Central memory CD8-positive, alpha-beta T cell (primary cell): ENCODE measurements around the gene KDM3A.

Source experiments
- ATAC-seq: fragments of 150-1000 bp; cut with Tn5 transposase; replicated peaks from 2 replicates; pipeline ENCODE4 v1.10.0; 2022; ENCODE audit warnings: mild to moderate bottlenecking, moderate FRiP score, moderate number of reproducible peaks; ENCODE audit not compliant: poor library complexity, severe bottlenecking; ENCODE audit errors: extremely low read depth
- DNase-seq, 2 donors: peaks; one replicate each; pipeline ENCODE4 v3.0.0; 2021; ENCODE audit warnings: low spot score in 2 of 2
- H3K27ac Mint-ChIP-seq: one replicate; pipeline ENCODE4 v1.8.0; 2022; ENCODE audit warnings: low read depth, mild to moderate bottlenecking, moderate library complexity, mixed read lengths
- H3K27me3 Mint-ChIP-seq: one replicate; pipeline ENCODE4 v1.8.0; 2022; ENCODE audit warnings: mixed read lengths
- H3K36me3 Mint-ChIP-seq: one replicate; pipeline ENCODE4 v1.8.0; 2022; ENCODE audit warnings: mild to moderate bottlenecking, moderate library complexity, mixed read lengths; ENCODE audit not compliant: insufficient read depth
- H3K4me1 Mint-ChIP-seq: one replicate; pipeline ENCODE4 v1.8.0; 2022; ENCODE audit warnings: mixed read lengths
- H3K4me3 Mint-ChIP-seq: one replicate; pipeline ENCODE4 v1.8.0; 2022; ENCODE audit warnings: mild to moderate bottlenecking, moderate library complexity, mixed read lengths
- H3K9me3 Mint-ChIP-seq: one replicate; pipeline ENCODE4 v1.8.0; 2022; ENCODE audit warnings: mixed read lengths

The KDM3A gene

DNA sequence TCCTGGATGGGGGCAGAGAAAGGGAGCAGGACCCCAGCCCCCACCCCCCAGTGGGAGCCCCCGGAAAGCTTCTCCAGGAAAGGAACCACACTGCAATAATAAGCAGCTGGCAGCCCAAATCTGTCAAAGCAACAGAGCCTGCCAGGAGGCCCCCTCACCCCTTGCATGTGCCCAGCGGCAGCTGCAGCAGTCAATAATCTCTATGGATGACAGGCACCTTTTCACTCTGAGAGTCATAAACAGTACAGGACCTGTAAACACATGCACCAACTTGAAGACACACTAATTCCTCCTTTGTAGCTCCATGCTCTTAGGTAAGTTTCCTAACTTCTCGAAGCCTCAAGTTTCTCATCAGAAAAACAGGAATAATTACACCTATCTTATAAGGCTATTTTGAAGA, 26.2 kb upstream of the KDM3A start:
- H3K4me1 Mint-ChIP-seq: peaks cover 6% of the 10 kb centered on the region
- ATAC-seq (no peak), DNase-seq (no peak)
- H3K9me3 Mint-ChIP-seq: no peaks in the 10 kb centered on the region
- no peak overlapping the region for H3K27ac Mint-ChIP-seq
- no peak overlapping the region for H3K4me3 Mint-ChIP-seq
- H3K27me3 Mint-ChIP-seq: peaks cover 59% of the 10 kb centered on the region
- H3K36me3 Mint-ChIP-seq: peaks cover 1% of the 10 kb centered on the region

DNA sequence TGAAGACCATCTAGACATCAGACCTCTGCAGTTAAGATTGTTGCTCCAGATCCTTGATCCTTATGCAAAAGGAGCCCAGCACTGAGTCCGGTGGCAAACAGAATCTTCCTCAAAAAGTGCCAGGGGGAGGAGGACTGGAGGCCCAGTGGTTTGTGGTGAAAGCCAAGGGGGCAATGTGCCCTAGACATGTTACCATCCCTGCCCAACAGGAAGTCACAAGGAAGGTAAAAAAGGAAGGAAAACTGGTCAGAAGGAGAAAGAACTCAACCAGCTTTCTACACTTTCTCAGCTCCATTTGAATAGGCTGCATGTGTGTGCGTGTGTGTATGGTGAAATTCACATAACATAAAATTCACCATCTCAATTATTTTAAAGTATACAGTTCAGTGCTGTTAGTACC, 25.0 kb upstream of the KDM3A start:
- no peak overlapping the region for H3K27ac Mint-ChIP-seq
- peaks cover 6% of the 10 kb centered on the region for H3K4me1 Mint-ChIP-seq
- H3K4me3 Mint-ChIP-seq: no peak overlapping the region
- peaks cover 61% of the 10 kb centered on the region for H3K27me3 Mint-ChIP-seq
- peaks cover under 1% of the 10 kb centered on the region for H3K36me3 Mint-ChIP-seq
- DNase-seq: no peak
- ATAC-seq: no peak
- H3K9me3 Mint-ChIP-seq: no peaks in the 10 kb centered on the region

GRCh38 chr2:86417961-86418360, 23.2 kb upstream of the KDM3A start:
- ATAC-seq: no peak
- peaks cover 58% of the 10 kb centered on the region for H3K27me3 Mint-ChIP-seq

DNA sequence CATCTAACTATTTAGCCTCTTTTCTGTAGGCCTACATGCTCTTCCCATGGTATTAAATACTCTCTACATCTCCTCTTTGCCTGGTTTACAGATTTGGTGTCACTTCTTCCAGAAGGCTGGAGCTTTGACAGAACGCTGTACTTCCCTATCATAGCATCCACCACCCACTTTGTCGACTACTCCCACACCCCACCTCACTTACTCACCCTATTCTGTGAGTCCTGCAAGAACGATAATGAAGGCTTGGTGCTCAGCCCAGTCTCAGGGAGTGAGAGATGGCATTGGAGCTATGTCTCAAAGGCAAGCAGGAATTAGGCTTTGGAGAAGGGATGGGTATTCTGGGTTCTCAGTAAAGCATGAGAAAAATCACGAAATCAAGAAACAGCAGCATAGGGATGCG, 20.3 kb upstream of the KDM3A start:
- no peak overlapping the region for H3K27ac Mint-ChIP-seq
- no peaks in the 10 kb centered on the region for H3K9me3 Mint-ChIP-seq
- H3K27me3 Mint-ChIP-seq: peaks cover 62% of the 10 kb centered on the region
- no peaks in the 10 kb centered on the region for H3K4me1 Mint-ChIP-seq
- DNase-seq (no peak), ATAC-seq (no peak)
- H3K4me3 Mint-ChIP-seq: no peak overlapping the region
- no peaks in the 10 kb centered on the region for H3K36me3 Mint-ChIP-seq

More at GRCh38 chr2:86417961-86418360, 23.2 kb upstream of the KDM3A start:
- H3K9me3 Mint-ChIP-seq: no peaks in the 10 kb centered on the region
- no peak for DNase-seq
- no peak overlapping the region for H3K27ac Mint-ChIP-seq
- no peaks in the 10 kb centered on the region for H3K36me3 Mint-ChIP-seq
- H3K4me3 Mint-ChIP-seq: no peak overlapping the region
- H3K4me1 Mint-ChIP-seq: peaks cover 6% of the 10 kb centered on the region

GRCh38 chr2:86426271-86426670, 14.9 kb upstream of the KDM3A start:
- H3K36me3 Mint-ChIP-seq: no peaks in the 10 kb centered on the region
- no peaks in the 10 kb centered on the region for H3K4me1 Mint-ChIP-seq
- peaks cover 60% of the 10 kb centered on the region for H3K27me3 Mint-ChIP-seq
- no peak overlapping the region for H3K4me3 Mint-ChIP-seq
- DNase-seq: no peak
- ATAC-seq: no peak
- H3K27ac Mint-ChIP-seq: no peak overlapping the region
- no peaks in the 10 kb centered on the region for H3K9me3 Mint-ChIP-seq

- H3K4me1 Mint-ChIP-seq: no peaks in the 10 kb centered on the region
- H3K36me3 Mint-ChIP-seq: peaks cover 2% of the 10 kb centered on the region
- no peak for DNase-seq
- H3K9me3 Mint-ChIP-seq: no peaks in the 10 kb centered on the region
- peaks cover 32% of the 10 kb centered on the region for H3K27me3 Mint-ChIP-seq
- H3K4me3 Mint-ChIP-seq: no peak overlapping the region
- H3K27ac Mint-ChIP-seq: no peak overlapping the region
- no peak for ATAC-seq
Measured at GRCh38 chr2:86429335-86429734, 11.8 kb upstream of the KDM3A start.

DNA sequence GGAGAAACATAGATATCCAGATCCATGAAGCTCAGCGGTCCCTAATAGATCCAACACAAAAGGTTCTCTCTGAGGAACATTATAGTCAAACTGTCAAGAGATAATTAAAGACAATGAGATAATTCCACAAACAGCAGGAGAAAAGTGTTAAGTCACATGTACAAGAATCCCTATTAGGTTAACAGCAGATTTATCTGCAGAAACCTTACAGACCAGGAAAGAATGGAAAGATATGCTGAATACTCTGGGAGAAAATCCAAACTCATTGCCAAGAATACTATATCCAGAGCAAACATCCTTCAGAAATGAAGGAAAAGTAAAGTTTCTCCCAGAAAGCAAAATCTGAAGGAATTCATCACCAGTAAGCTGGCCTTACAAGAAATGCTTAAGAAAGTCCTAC, 10.8 kb upstream of the KDM3A start:
- Mint-ChIP-seq H3K9me3 (no peaks in the 10 kb centered on the region), H3K36me3 (peaks cover 2% of the 10 kb centered on the region), H3K4me1 (no peaks in the 10 kb centered on the region), H3K27ac (no peak overlapping the region), H3K27me3 (peaks cover 22% of the 10 kb centered on the region), H3K4me3 (no peak overlapping the region)
- no peak for ATAC-seq
- DNase-seq: no peak

- DNase-seq (no peak), ATAC-seq (no peak)
- Mint-ChIP-seq H3K9me3 (no peaks in the 10 kb centered on the region), H3K27ac (no peak overlapping the region), H3K36me3 (peaks cover 2% of the 10 kb centered on the region), H3K4me1 (no peaks in the 10 kb centered on the region), H3K4me3 (no peak overlapping the region), H3K27me3 (peaks cover 10% of the 10 kb centered on the region)
Measured at GRCh38 chr2:86433137-86433536, 8.0 kb upstream of the KDM3A start.

GRCh38 chr2:86434290-86434689, 6.9 kb upstream of the KDM3A start:
- H3K4me3 Mint-ChIP-seq: no peak overlapping the region
- H3K4me1 Mint-ChIP-seq: no peaks in the 10 kb centered on the region
- peaks cover 2% of the 10 kb centered on the region for H3K36me3 Mint-ChIP-seq
- ATAC-seq: no peak
- peaks cover 10% of the 10 kb centered on the region for H3K27me3 Mint-ChIP-seq
- no peak overlapping the region for H3K27ac Mint-ChIP-seq
- DNase-seq: no peak
- H3K9me3 Mint-ChIP-seq: no peaks in the 10 kb centered on the region

GRCh38 chr2:86435531-86435930, 5.6 kb upstream of the KDM3A start:
- no peak for DNase-seq
- no peak overlapping the region for H3K27ac Mint-ChIP-seq
- peaks cover 4% of the 10 kb centered on the region for H3K4me1 Mint-ChIP-seq
- ATAC-seq: no peak
- peaks cover 7% of the 10 kb centered on the region for H3K36me3 Mint-ChIP-seq
- H3K27me3 Mint-ChIP-seq: peaks cover 10% of the 10 kb centered on the region
- H3K9me3 Mint-ChIP-seq: peaks cover 5% of the 10 kb centered on the region
- no peak overlapping the region for H3K4me3 Mint-ChIP-seq

GRCh38 chr2:86436328-86436727, 4.8 kb upstream of the KDM3A start:
- Mint-ChIP-seq H3K27me3 (peaks cover 10% of the 10 kb centered on the region), H3K27ac (no peak overlapping the region), H3K4me3 (no peak overlapping the region), H3K9me3 (peaks cover 8% of the 10 kb centered on the region), H3K4me1 (peaks cover 12% of the 10 kb centered on the region), H3K36me3 (peaks cover 14% of the 10 kb centered on the region)
- no peak for DNase-seq
- ATAC-seq: no peak

GRCh38 chr2:86439879-86440630, 1.1 kb upstream of the KDM3A start:
- Mint-ChIP-seq H3K4me1 (peaks cover 44% of the 10 kb centered on the region), H3K9me3 (peaks cover 8% of the 10 kb centered on the region), H3K27me3 (peaks cover 10% of the 10 kb centered on the region), H3K36me3 (peaks cover 37% of the 10 kb centered on the region), H3K4me3 (peak overlapping the region; percentile 89), H3K27ac (peak overlapping the region; percentile 96)
- ATAC-seq (no peak), DNase-seq (no peak)

GRCh38 chr2:86441392-86441881, 266 bp downstream of the KDM3A start:
- H3K36me3 Mint-ChIP-seq: peaks cover 42% of the 10 kb centered on the region
- peak overlapping the region; percentile 89 for H3K4me3 Mint-ChIP-seq
- ATAC-seq (no peak), DNase-seq (no peak)
- peaks cover 7% of the 10 kb centered on the region for H3K27me3 Mint-ChIP-seq
- H3K9me3 Mint-ChIP-seq: peaks cover 8% of the 10 kb centered on the region
- peak overlapping the region; percentile 96 for H3K27ac Mint-ChIP-seq
- peaks cover 57% of the 10 kb centered on the region for H3K4me1 Mint-ChIP-seq
